NCI-H2107 (cell line): ENCODE results near the gene SREBF1.

ENCODE experiments used
- DNase-seq: peaks from one replicate; lab custom pipeline; 2025; lab: John Stamatoyannopoulos, UW

The SREBF1 gene

DNA sequence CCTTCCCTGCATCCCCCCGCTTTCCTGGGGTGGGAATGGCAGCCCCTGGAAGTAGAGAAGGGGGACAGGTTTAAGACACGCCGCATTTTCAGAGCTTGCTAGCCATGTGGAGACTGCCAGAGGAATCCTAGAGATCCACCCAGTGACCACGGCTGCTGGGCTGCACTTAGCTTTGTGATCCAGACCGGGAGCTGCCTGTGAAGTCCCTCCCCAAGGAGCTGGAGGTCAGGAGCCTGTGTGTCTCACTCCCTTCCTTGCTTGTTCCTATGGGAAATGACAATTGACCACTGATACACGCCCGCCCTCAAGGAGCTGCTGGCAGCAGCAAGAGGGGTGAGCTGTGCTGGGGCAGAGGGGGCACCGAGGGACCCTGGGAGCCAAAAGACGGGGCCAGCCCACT is 73.7 kb downstream of the SREBF1 start:
- DNase-seq = no peak

DNA sequence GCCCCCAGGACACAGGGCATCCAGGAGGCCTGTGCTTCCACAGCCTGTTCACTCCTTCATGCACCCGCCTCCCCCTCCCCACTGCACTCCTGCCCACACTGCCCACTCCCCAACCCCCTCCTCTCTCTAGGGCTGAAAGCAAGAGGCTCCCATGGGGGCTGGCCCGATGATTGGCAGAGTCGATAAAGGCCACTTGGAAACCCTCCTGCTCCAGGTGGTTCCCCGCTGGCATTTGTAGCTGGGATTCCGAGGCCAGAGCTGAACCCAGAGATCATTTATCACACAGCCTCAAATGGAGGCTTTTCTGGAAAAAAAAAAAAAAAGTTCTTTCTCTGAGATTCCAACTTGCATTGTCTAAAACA is 74.1 kb downstream of the SREBF1 start:
- DNase-seq = no peak
